Femur (tissue), 1 donor: Measurements from ENCODE around the gene EEF1E1.
A peak's percentile ranks its signal among the peaks of the same experiment; 100 is the strongest.

Source experiments
- DNase-seq: peaks from one replicate; pipeline ENCODE4 v3.0.0-alpha.2; 2017

The EEF1E1 gene

DNA sequence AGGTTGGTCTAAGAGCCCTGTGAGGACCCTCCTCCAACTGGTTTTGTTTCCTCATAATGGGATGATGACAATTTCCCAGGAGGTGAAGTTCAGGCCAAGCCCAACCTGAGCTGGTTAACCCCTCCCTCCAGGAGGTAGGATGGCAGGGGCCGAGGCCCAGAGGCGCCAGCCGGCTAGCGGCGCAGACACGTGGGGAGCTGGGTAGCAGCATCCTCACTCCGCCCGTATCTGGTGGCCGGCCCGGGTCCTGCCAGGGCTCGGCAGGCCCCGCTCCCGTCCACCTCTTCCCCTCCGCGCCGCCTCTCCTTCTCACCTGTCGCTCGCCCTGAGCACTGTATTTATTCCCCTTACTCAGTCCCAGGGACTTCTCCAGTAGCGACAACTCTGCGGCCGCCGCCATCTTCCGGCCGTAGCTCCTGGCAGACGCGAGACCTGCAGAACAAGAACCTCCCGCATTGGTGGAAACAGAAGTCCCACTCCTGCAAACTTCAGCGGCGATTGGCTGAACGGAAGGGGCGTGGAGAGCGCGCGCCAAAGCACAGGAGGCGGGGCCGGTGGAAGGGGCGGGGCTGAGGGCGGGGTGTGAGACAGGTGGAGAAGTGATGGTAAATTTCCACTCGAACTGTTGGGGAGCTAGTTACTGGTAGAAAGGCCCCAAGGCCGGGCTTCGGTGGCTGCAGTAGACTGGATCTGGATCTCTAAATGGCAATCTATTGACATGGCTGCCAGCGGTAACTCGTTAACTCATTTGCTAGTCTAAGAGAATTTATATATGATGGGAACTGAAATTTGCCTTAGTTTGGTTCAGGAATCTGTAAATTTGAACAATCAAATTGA lies at the start of gene EEF1E1:
Gene EEF1E1, minus strand, starts transcription at position 427 of the 837 bp plus-strand sequence. Its CDS starts 27 bp downstream, at position 400.
- peak; percentile 96 for DNase-seq

DNA sequence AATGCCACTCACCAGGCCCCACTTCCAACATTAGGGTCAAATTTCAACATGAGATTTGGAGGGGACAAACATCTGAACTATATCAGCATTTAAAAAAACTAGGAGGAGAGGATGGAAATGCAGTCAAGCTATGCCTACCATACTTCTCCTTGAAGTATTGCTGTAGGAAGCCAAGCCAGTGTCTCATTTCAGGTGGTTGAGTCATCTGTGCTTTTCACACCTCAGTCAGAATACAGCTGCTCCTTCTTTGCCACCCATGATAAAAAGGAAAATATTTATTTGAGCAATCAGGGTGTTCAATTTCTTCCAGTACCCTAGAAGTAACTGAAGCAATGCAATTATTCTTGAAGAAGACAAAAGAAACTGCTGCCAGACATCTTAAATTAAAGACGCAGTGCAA lies 47.0 kb upstream of the EEF1E1 start:
- DNase-seq: no peak

DNA sequence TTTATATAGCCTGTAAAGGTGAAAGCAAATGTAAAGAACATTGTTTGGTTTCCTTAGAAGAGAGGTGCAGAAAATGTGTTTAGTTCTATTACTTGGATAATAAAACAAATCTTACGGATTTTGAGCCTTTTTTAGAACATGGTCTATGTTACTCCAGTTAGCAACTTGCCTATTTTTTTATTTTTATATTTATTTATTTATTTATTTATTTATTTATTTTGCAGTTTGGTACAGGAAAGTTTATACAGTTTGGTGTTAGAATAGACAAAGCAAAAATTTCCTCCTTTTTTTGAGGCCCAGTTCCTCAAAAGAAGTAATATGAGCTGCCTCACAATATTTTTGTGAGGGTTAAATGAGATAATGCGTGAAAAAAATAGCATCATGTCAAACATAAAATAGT lies 41.6 kb upstream of the EEF1E1 start:
- no peak for DNase-seq

DNA sequence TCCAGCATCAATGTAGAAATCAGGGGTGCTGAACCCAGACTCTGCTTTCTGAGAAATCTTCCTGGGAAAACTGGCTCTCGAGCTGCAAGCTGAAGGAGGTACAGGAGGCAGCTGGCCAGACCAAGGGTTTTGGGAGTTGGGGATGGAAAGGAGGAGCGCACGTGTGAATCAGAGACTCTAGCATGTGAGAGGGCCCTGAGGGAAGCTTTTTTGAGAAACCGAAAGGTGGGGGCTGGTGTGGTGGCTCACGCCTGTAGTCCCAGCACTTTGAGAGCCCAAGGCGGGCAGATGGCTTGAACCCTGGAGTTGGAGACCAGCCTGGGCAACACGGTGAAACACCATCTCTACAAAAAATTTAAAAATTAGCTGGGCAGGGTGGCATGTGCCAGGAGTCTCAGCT lies 37.1 kb upstream of the EEF1E1 start:
- no peak for DNase-seq

DNA sequence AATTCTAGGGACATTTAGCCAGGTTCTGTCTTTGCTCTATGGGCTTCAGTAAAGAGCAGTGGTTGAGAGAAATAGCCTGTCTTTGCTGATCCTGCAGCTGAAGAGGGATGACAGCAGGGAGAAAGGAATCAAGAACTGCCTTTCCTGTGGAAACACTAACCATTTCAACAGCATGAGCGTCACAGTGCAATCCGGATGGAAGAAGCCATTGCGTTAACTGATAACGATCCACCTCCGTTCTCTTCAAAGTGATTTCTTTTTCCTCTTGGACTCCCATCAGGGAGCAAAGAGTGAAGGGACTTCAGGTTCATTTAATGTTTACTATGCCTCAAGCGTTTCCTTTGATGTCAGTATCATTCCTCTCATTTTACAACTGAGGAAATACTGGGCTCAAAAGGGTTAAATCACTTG lies 35.2 kb upstream of the EEF1E1 start:
- no peak for DNase-seq

DNA sequence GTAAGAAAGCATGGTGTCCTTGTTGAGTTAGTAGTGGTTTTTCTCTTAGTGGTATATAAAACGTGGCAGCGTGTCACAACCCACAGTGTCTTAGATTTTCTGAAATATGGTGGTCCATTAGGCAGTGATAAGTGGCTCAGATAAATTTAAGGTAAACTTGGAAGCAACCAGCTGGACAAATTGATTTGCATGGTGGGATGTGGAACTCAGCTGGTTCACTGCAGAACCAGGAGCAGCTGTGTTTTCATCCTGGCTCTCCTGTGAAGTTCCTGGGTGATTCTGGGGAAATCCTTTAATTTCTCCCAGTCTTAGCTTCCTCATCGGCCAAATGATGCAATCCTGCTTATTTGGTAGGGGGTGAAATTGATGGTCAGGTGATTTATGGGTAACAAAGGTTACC lies 32.9 kb upstream of the EEF1E1 start:
- no peak for DNase-seq

DNA sequence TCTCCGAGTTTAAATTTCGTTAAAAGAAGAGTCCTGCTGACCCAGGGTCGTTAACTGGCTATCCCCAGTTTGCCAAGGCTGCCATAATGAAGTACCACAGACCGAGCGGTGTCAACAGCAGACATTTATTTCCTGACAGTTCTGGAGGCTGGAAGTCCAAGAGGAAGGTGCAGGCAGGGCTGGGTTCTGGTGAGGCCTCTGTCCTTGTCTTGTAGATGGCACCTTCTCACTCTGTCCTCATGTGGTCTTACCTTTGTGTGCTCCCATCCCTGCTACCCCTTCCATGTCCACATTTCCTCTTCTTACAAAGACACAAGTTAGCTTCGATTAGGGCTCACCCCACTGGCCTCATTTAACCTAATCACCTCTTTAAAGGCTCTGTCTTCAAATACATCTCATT lies 29.8 kb upstream of the EEF1E1 start:
- no peak for DNase-seq

DNA sequence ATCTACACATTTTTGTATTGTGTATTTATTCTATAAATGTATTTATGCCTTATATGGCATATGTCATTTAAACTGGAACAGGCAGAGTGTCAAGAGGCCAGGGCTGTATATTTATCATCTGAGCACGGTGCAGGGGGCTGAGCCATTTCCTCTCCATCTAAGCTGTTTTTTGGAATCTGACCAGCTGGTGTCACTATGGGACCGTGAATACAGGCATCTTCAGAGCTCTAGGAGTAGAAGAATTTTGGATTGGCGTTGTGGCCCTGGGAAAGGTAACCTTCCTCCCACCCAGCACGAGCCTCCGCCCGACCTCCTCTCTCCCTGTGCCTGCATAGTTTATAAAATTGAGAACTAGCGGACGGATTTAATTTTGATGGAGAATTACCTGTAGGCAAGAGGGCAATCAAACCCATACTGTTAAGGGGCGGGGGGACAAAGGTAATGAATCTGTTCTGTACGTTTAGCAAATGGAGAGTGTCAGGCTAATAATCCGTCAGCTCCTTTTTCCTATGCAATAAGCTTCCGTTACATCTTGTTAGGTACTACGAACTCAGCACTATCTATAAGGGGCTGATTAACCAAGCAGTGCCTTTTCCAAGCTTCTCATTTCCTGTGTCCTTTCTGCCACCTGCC lies 29.0 kb upstream of the EEF1E1 start:
- DNase-seq: peak; percentile 27

DNA sequence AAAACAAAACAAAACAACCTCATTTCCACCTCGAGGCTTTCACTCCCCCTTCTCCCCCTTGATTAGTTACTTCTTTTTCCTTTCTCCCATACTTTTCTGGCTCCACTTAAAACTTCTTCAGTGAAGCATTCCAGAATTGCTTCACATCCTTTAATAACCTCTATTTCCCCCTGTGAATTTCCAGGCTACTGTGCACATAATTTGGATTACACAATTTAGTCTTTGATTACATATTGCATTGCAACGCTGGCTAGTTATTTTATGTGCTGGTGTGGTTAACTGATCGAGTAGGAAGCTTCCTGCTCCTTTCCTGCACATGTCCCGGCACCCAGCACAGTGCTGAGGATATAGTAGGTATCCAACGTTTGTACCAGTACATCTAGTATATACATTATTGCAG lies 28.1 kb upstream of the EEF1E1 start:
- DNase-seq: no peak

DNA sequence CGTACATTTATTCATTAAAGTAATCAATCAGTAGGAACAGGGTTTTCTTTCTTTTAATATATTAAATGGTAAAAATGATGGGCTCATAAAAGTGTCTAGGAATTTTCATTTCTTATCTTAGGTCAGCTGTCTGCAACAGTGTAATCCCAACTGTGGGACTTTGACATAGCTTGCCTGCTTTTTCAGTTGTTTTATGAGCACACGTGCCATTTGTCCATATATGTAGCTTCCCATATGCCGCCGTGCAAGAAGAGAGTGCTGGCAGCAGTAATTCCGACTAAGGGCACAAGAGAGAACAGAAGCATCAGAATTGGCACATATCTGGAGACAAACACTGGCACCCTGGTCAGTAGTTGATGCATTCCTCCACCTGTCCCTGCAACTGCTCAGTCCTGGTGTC lies 20.9 kb upstream of the EEF1E1 start:
- DNase-seq: no peak

DNA sequence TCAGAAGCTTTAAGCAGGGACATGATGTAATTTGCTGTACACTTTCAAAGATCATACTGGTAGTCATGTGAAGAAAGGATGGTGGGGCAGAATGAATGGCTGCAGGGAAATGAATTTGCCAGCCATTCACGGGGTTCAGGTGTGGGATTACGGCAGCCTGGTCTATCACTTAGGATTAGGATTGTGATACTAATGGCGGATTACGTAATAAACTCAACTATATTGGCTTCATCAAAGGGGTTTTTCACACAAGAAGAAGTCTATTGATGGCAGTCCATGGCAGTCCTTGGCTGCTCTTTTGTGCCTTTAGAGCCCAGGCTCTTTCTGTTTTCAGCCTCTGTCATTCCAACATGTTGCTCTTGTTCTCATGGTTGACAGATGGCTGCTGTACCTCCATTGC lies 12.6 kb upstream of the EEF1E1 start:
- no peak for DNase-seq

DNA sequence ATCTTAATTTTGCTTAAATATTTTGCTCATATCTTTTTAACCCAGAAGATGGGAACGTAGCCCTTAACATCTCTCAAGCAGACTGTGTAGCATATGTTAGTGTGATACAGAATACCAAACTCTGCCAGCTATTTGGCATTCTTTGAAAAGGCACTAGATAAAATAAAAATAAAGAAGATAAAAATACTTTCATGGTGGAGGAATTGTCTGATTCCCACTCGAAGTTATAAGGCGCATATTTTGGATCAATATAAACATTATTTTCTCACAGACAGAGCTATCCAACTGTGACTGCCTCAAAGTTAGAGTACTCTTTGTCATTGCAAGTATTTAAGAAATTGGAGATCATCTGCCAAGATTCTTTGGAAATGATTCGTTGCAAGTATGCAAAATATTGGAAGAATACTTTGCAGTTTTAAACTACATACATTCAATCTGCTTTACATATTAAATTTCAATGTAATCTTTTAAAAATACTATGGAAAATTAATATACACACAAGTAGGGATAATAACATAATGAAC lies 10.8 kb upstream of the EEF1E1 start:
- no peak for DNase-seq

DNA sequence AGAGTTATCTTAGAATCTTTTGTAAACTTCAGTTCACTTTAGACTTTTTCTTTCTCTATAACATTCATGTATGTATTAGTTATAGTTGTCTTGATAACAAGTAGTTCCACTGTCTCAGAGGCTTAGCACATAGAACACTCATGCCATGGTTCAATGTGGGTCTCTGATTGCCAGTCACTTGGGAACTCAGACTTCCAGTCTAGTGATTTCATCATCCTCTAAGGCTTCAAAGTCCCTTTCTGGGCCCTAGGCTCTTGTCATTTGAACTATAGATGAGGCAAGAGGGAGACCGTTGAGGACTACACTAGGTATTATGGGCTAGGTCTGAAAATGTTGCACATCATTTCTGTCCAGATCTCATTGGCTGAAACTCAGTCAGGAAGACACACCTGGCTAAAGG lies 8.4 kb upstream of the EEF1E1 start:
- no peak for DNase-seq

DNA sequence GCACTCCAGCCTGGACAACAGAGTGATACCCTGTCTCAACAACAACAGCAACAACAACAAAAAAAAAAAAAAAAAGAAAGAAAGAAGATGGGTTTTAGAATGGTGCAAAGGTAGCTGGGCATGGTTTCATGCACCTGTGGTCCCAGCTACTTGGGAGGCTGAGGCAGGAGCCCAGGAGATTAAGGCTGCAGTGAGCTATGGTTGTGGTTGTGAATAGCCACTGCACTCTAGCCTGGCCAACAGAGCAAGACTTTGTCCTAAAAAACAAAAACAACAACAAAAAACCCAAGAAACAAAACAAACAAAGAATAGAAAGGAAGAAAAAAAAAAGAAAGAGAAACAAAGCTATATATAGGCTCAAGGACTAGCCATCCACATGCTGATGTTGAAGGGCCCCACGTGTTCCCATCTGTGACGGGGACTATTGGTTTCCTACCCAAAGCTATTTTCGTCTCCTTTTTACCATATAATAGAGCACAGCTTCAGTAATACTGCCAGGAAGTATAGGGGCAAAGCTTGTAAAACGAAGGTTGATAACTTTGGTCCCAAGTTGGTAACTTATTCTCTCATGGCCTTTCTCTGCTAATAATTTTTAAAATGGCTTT lies 7.9 kb upstream of the EEF1E1 start:
- DNase-seq: no peak

DNA sequence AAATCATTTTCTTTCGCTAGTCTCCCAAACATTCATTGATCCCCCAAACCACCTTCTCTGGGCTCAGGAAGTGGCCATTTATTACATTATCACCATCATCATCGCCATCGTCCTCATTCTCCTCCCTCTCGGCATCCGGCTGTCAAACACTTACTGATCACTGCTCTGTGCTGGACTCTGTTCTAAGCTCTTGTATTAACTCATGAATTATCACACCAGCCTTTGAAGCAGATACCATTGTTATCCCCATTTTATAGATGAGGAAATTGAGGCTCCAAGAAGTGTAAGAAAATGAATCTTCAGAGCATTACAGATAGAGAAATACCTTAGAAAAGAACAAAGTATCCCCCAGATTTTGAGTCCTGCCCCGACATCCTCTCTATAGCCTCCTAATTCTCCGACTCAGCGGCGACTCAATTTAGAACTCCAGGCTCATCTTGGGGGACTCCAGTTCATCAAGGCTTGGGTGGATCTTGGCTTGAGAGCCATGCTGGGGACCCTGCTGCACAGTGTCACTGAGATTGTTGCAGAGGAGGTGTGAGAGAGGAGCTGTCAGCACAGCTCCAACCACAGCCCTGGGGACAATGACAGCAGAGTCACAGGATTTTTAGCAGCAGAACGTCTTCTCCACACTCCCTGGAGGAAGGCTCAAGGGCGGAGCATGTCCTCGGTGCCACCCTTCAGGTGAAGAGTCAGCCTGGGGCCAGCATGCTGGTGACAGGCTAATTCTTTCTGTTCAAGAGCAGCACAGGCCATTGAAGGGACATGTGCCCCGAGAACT lies 6.6 kb upstream of the EEF1E1 start:
- DNase-seq: no peak

DNA sequence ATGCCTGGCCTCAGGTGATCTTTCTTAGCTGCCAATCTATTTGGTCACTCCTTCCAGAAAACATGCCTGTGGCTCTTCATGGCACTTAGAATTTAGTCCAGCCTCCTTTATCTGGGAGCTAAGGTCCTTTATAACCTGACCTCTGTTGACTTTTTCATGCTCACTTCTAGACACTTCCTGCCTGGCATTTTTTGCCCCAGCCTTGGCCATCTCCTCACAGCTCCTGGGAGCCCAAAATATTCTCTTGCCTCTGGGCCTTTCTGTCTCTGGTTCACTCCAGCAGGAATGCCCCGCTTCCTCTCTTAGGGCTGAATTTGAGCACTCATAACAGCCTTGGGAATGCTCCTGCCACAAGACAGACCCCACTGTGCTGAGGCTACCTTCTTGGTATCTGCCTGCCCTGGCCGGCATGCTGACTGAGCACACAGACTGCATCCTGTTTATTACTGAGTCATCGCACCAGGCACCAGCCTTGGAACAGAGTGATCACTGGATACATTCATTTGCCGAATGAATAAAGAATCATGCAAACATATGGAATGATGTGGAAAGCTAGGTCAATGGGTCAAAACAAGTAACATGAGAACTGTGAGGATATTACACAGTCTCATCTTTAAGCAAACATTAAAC lies 5.8 kb upstream of the EEF1E1 start:
- DNase-seq: no peak

DNA sequence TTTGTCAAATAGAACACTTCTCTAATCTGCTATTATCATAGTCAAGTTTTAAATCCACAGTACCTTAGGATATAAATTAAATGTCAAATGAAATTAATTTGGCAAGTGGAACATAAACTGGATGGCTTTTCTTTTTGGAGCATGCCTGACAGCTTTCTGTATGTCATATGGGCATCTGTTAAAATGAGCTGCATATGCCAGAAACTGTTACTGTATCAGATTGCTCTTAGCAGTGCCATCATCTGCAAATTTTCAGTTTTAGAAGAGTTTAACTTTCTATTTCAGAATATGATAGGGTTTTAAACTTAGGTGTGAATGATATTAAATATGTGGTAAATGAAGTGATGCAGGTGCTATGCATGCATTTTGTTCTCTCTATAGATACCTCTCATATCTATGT lies 3.4 kb upstream of the EEF1E1 start:
- no peak for DNase-seq

DNA sequence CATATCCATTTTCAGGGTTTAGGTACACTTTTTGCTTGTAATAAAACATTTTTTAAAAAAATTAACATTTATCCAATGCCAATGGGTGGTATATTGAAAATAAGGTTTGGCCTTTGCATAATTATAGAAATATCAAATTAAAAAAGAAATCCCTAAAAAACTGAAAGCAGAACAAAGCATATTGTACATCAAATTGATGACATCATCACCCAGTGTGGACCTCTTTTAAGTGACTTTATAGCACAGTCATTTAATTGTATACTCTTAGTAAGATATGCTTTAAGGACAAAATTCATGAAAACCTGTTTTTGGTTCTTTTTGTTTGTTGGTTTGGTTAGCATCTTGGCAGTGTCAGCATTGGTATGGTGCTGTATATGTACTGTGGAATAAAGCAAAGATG lies 1.4 kb upstream of the EEF1E1 start:
- DNase-seq: no peak

DNA sequence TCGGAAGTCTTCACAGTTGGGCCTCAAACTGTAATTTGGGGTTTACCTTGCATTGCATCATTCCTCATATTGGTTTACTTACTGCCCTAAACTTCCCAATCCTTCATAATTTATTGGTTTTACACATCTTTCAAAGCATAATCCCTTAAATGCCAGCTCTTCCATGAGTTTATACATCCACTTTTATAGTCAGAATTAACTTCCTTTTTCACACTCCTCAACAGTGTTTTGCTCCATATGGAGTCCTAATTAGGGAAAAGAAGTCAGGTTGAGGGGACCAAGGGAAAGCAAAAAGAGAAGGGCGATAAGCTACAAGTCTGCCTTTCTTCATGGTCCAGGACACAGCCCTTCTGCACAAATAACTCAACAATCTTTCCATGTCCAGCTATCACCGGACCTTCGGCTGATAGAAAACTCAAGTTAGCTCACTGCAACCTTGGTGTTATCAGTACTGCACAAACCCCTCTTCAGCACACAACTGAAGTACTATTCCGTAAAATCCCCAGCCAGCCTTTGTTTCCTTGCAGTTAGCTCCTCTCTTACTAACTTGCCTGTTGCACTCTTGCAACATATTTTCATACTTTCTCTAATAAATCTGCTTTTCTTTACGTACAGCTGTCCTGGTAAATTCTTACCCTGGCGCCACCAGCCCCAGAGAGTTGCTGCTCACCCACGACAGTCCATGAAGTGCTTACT lies 2.0 kb downstream of the EEF1E1 start:
- no peak for DNase-seq

DNA sequence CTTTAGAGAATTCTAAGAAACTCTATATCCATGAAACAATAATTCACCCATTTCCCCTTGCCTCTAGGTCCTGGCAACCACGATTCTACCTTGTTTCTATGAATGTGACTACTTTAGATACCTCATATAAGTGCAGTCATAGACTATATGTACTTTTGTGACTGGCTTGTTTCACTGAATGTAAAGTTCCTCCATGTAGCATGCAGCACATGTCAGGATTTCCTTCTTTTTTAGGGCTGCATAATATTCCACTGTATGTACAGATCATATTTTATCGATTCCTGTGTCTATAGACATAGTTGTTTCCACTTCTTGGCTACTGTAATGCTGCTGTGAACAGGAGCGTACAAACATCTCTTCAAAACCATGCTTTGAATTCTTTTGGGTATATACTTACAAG lies 11.7 kb downstream of the EEF1E1 start:
- no peak for DNase-seq

DNA sequence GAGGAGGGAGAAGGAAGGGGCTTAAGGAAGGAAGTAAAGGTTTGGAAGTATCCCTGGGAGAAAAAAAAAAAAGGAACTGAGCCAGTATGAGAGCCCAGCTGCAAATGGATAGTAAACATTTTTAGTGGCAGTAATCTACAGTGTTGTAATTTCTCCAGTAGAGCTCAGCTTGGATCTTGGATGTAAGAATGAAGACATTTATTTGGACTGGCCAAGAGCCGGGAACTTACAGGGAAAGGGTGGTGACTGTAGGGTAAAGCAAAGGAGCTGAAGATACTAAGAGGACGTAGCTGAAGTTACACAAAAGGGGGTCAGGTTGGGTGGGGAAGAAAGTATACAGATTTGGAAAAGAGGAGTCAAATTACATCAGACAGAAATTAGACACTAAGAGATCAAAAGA lies 13.5 kb downstream of the EEF1E1 start:
- DNase-seq: no peak
